GM20000 (cell line): ENCODE measurements around the gene KRTAP10-12.

Experiments
- DNase-seq: peaks from one replicate; pipeline ENCODE4 v3.0.0; 2012; ENCODE audit warnings: low spot score
- CTCF ChIP-seq: IDR thresholded peaks from 2 replicates; pipeline ENCODE4 v1.5.1; 2012; ENCODE audit warnings: mild to moderate bottlenecking, control low read depth; ENCODE audit errors: extremely low read depth, missing control alignments

The KRTAP10-12 gene

GRCh38 chr21:44742418-44743153, 45.6 kb downstream of the KRTAP10-12 start:
- no peak for TF ChIP-seq CTCF

More at GRCh38 chr21:44742418-44743153, 45.6 kb downstream of the KRTAP10-12 start:
- DNase-seq: no peak
